ENCODE data around the gene FUS.

DNA sequence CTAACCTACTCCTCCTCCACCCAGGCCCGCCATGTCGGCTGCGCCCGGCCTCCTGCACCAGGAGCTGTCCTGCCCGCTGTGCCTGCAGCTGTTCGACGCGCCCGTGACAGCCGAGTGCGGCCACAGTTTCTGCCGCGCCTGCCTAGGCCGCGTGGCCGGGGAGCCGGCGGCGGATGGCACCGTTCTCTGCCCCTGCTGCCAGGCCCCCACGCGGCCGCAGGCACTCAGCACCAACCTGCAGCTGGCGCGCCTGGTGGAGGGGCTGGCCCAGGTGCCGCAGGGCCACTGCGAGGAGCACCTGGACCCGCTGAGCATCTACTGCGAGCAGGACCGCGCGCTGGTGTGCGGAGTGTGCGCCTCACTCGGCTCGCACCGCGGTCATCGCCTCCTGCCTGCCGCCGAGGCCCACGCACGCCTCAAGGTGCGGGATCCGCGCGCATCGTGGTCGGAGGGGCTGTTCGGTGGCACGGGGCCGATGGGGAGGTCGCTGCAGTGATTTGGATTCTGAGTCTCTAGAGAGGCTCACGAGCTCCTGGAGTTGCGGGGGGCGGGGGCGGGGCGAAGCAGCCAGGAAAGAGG is 34.9 kb downstream of the FUS start:
- TF ChIP-seq, protein P1, sequence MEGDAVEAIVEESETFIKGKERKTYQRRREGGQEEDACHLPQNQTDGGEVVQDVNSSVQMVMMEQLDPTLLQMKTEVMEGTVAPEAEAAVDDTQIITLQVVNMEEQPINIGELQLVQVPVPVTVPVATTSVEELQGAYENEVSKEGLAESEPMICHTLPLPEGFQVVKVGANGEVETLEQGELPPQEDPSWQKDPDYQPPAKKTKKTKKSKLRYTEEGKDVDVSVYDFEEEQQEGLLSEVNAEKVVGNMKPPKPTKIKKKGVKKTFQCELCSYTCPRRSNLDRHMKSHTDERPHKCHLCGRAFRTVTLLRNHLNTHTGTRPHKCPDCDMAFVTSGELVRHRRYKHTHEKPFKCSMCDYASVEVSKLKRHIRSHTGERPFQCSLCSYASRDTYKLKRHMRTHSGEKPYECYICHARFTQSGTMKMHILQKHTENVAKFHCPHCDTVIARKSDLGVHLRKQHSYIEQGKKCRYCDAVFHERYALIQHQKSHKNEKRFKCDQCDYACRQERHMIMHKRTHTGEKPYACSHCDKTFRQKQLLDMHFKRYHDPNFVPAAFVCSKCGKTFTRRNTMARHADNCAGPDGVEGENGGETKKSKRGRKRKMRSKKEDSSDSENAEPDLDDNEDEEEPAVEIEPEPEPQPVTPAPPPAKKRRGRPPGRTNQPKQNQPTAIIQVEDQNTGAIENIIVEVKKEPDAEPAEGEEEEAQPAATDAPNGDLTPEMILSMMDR (IDR thresholded peaks at IDR 0.05; ENCODE audit: insufficient read depth, low read depth, low read length): no peak
- peak; percentile 92 for TF ChIP-seq EZH2 (IDR thresholded peaks at IDR 0.05; ENCODE audit: insufficient read depth, low read length)

Data from astrocyte (in vitro differentiated cells and primary cell).